ENCODE results near the gene CEP72.

Gene CEP72

DNA sequence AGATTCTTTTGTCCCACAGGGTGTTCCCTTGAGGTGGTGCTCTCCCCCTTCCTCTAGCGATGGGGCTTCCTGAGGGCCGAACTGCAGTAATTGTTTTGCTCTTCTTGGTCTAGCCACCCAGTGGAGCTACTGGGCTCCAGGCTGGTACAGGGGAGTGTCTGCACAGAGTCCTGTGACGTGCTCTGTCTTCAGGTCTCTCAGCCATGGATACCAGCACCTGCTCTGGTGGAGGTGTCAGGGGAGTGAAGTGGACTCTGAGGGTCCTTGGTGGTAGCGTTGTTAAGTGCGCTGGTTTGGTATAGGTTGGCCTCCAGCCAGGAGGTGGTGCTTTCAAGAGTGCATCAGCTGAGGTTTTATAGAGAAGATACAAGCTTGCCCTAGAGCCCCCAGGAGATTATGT, 20.4 kb upstream of the CEP72 start:
- no peak overlapping the region for H3K27ac ChIP-seq
- TF ChIP-seq, protein P1, sequence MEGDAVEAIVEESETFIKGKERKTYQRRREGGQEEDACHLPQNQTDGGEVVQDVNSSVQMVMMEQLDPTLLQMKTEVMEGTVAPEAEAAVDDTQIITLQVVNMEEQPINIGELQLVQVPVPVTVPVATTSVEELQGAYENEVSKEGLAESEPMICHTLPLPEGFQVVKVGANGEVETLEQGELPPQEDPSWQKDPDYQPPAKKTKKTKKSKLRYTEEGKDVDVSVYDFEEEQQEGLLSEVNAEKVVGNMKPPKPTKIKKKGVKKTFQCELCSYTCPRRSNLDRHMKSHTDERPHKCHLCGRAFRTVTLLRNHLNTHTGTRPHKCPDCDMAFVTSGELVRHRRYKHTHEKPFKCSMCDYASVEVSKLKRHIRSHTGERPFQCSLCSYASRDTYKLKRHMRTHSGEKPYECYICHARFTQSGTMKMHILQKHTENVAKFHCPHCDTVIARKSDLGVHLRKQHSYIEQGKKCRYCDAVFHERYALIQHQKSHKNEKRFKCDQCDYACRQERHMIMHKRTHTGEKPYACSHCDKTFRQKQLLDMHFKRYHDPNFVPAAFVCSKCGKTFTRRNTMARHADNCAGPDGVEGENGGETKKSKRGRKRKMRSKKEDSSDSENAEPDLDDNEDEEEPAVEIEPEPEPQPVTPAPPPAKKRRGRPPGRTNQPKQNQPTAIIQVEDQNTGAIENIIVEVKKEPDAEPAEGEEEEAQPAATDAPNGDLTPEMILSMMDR (IDR thresholded peaks at IDR 0.05), result no peak
- TF ChIP-seq ZFX (IDR thresholded peaks at IDR 0.05; ENCODE audit: borderline replicate concordance), result no peak

DNA sequence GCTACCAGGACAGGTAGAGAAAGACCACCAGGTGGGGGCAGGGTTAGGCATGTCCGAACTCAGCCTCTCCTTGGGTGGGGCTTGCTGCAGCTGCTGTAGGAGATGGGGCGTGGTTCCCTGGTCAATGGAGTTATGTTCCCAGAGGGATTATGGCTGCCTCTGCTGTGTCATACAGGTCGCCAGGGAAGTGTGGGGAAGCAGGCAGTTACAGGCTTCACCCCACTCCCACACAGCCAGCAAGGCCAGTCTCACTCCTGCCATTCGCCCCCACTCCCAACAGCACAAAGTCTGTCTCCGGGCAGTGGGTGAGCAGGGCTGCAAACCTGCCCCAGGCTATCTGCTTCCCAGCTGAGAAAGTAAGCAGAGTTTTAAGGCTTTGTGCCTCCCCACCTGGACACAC, 20.0 kb upstream of the CEP72 start:
- no peak for TF ChIP-seq ZFX (IDR thresholded peaks at IDR 0.05; ENCODE audit: borderline replicate concordance)
- TF ChIP-seq, protein P1 (IDR thresholded peaks at IDR 0.05), result no peak
- no peak overlapping the region for H3K27ac ChIP-seq

DNA sequence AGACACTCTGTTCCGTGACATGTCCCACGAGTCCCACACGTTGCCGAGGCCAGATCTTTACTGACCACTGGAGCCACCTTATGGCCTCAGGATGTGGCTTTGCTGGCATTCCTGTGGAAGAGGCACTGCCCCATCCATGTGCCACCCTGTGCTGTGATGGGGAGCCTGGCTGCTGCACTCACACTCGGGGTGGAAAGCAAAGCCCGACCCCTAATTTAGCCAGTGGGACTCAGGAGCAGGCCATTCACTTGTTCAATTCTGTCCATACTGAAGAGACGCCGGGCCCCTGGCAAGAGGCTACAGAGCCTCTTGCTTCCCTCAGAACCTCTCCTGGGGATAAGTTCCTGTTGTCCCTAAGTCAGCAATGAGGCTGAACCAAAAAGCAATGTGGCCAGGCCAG, 18.6 kb upstream of the CEP72 start:
- H3K27ac ChIP-seq, result no peak overlapping the region
- TF ChIP-seq, protein P1 (IDR thresholded peaks at IDR 0.05), result no peak
- no peak for TF ChIP-seq ZFX (IDR thresholded peaks at IDR 0.05; ENCODE audit: borderline replicate concordance)

- H3K27ac ChIP-seq, result no peak overlapping the region
- TF ChIP-seq, protein P1 (IDR thresholded peaks at IDR 0.05), result no peak
- no peak for TF ChIP-seq ZFX (IDR thresholded peaks at IDR 0.05; ENCODE audit: borderline replicate concordance)
These were observed 17.8 kb upstream of the CEP72 start for GRCh38 chr5:594226-594860.

GRCh38 chr5:595285-595875, 16.8 kb upstream of the CEP72 start:
- no peak overlapping the region for H3K27ac ChIP-seq
- TF ChIP-seq ZFX (IDR thresholded peaks at IDR 0.05; ENCODE audit: borderline replicate concordance), result no peak
- TF ChIP-seq, protein P1 (IDR thresholded peaks at IDR 0.05), result no peak

DNA sequence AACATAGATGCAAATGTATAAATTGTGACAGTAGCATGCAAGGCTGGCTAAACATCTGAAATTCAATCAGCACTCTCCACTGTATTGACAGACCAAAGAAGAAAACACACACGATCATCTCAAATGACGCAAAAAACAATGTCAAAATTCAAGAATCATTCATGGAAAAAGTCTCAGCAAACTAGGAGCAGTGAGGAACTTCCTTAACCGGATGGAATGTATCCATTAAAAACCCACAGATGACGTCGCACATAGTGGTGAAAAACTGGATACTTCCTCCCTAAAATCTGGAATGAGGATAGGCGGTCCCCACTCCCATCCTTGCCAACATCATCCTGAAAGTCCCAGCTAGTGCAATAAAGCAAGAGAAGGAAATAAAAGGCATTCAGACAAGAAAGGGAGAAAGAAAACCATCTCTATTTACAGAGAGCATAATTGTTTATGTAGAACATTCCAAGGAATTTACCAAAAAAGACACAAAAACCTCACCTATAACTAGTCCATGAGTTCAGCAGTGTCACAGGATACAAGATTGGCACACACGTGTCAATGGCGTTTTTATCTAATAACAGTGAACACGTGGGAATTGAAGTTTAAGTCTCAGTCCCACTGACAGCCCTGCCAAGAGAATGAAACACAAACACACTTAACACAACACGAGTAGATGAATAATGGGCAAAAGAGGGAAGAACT, 14.1 kb upstream of the CEP72 start:
- H3K27ac ChIP-seq, result no peak overlapping the region
- no peak for TF ChIP-seq ZFX (IDR thresholded peaks at IDR 0.05; ENCODE audit: borderline replicate concordance)
- TF ChIP-seq, protein P1 (IDR thresholded peaks at IDR 0.05), result no peak

- TF ChIP-seq, protein P1 (IDR thresholded peaks at IDR 0.05), result no peak
- no peak for TF ChIP-seq ZFX (IDR thresholded peaks at IDR 0.05; ENCODE audit: borderline replicate concordance)
- H3K27ac ChIP-seq, result no peak overlapping the region
These were observed 13.6 kb upstream of the CEP72 start for GRCh38 chr5:598564-598890.

Data from 22Rv1 (cell line).